ENCODE measurements around the gene CST4. TPM values are rescaled to one million over a fixed set of nuclear protein-coding genes. Genes with fewer than 3 reads are reported as not detected.
"Not testable (repeated sequence)": the region's sequence is repeated elsewhere in the genome, so short reads cannot be mapped to it uniquely, and the experiment has no call there.

CST4 gene
- polyA plus RNA-seq, 3 donors: not detected

DNA sequence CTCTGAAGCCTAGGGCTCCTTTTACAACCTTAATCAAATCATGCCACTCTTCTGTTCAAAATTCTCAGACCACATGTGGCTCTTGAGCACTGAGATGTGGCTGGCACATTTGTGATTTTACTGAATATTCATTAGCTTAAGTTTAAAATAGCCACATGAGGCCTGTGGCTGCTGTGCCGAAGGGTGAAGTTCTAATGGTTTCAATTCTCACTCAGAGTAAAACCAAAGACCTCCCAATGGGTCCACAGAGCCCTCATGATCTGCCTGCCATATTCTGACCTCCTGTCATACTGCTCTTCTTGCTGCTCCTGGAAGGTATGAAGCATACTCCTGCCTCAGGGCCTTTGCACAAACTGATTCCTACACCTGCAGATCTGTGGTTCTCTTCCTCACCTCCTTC lies 43.3 kb downstream of the CST4 start:
- DNase-seq (ENCODE audit: low read depth in 3 of 3, low spot score in 2 of 3): no peak

DNA sequence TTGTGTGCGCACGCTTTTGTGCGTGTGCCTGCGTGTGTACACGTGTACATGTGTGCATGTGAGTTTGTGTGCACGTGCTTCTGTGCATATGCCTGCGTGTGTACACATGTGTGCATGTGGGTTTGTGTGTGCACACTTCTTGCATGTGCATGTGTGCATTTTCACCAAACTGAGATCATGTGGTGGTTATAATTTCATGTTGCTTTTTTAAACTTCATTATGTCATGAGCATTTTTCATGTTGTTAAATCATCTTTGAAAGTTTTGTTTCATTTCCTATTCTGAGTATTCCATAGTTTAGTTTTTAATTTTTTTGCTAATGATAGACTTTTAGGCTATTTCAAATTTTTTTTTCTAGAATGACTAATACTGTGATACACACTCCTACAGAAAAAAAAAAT lies 44.7 kb downstream of the CST4 start:
- DNase-seq (ENCODE audit: low read depth in 3 of 3, low spot score in 2 of 3): no peak

DNA sequence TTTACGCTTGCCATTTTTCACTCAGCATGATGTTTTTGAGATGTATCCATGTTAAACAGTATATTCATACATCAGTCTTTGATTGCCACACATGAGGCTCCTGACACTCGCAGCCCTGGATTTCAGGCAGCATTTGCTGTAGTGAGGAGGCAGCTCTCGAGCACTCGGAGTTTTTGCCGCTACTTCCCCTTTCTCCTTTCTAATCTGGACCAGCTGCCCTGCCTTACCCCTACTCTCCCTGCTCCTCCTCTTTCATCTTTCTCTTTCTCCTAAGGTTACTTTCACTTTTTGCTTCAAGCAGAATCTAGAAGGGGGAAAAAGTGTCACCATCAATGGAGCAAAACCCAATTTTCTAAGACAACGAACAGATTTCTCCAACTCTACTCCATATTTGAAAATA lies 45.2 kb downstream of the CST4 start:
- no peak for DNase-seq (ENCODE audit: low read depth in 3 of 3, low spot score in 2 of 3)

DNA sequence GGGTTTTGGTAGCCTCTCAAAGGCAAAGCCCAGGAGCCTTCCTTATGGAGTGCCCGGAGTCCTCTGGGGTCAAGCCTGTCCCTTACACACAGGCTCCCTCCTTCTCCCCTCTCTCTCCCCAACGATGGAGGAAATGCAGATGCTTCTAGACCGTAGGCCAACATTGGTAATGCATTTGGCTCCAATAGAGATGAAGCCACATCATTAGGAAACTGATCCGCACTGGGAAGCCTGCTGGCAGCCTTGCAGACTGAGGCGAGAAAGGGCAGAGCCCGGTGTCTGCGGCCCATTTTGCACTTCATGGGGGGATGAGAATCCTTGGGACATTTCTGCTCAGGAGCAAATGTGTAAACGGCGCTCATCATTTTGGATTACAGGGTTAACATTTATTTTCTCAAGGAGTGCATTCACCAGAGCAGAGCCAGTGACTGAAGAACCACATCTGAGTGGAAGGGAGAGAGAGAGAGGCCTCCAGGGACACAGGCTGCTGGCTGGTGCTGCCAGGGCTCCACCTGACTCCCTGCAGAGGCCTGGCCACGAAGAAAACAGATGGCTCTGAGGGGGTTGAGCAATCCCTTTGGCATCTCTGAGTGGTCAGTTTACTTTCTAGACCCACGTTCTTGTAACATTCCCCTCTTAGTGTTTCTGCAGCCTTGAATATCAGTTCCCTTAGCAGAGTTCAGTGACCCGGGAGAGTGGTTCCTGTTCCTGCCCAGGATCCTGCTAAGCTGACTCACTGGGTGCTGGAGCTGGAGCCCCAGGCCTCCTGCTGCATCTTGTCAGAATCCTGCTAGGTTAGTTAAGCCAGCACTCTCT lies 46.7 kb downstream of the CST4 start:
- no peak for DNase-seq (ENCODE audit: low read depth in 3 of 3, low spot score in 2 of 3)

DNA sequence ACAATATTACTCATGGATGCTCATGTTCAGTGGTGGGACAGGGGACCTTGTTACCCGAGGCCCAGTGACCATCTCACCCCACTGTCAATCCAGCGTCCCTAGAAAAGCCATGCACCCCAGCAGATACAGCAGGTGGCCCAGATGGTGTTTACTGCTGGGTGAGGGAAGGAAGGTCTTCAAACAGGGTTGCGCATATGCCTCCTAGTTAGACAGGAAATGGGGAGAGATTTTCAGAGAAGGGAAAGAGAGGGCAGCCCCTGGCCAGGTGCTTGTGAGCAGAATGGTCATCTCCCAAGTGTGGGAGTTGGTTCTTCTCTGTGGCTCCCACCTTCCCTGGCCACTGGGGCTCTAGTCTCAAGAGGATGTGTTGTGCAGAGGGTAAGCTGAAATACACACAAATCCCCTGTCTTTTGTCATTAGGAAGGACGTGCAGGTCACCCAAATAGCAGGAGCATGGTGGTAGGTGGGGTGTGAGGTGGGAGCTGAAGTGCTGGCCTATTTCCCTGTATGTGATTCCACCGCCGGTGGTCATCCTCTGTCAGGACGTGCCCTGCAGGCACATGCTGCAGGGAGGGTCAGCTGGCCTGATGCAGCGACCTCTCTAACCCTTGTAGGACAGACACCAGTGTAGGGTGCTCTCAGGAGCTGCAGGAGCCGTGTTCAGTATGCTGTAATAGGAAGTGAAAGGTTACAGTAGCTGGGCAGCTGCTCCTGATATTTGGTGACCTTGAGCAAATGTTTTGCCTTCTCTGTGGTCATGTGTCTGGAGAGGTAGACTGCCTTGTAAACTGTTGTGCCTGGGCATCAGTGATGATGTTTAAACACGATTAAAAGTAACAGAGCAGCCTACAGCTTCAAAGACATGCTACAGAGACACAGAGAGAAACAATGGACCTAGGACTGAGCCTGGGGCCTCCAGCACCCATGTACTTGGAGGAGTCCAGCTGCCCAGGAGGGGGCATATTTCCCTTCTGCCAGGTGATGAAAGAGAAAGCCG lies 47.9 kb downstream of the CST4 start:
- DNase-seq (ENCODE audit: low read depth in 3 of 3, low spot score in 2 of 3): no peak

DNA sequence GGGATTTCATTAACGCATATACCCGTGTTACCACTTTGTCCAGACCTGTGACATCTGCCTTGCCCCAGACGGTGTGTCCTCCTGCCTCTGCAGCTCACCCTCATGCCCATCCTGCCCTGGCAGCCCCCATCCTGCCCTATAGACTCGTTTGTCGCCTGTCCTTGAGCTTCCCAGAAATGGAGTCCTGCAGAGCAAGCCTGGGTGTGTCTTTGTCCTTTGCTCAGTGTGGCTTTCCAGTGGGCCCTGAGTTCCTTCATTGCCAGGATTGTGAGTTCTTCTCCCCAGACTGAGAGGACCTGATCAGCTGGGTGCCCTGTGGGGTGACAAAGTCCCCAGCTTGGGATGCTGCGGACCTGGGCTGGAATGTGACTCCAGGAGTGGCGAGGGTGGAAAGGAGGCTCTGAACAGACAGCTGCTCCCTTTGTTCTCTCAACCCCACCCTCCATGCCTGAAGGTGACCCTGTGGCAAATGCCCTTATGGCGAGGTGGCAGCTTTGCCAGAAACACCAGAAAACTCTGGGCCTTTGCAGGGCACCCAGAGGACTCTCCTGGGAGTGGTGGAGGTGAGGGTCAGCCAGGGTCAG lies 48.7 kb downstream of the CST4 start:
- DNase-seq (ENCODE audit: low read depth in 3 of 3, low spot score in 2 of 3): no peak

DNA sequence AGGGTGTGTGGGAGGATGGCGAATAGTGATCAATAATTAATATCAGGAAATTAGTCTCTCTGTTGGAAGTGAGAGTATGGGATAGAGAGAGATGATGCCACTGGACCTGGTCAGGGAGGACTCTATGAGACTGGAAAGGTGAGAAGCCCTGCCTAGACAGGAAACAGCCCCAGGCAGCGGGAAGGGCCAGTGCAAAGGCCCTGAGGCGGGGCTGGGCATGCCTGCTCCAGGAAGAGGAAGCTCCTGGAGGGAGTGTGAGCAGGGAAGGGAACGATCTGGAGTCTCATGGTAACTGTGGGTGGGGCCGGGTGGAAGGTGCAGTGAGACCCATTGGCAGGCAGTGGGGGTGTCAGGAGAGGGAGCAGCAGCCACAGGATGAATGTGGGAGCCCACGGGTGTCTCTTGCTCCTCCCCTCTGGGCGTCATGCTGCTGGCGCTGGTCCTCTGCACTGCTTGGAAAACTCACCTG lies 49.3 kb downstream of the CST4 start:
- no peak for DNase-seq (ENCODE audit: low read depth in 3 of 3, low spot score in 2 of 3)

DNA sequence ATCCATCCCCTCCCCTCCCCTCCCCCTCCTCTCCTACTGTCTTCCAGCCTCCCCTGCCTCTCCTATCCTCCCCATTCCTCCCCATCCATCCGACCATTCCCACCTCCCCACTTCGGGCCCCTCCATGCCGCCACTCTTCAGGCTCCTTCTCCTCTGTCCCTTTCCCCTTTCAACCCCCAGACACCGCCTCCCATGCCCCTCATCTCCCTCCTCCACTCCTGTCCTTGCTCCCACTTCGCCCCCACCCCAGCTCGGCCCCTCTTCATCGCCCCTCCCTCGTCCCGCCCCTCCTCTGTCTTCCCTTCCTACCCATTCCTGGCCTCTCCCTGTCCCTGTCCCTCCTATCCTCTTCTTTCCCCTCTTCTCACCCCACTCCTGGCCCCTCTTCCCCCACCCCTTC lies 50.5 kb downstream of the CST4 start:
- no peak for DNase-seq (ENCODE audit: low read depth in 3 of 3, low spot score in 2 of 3)

DNA sequence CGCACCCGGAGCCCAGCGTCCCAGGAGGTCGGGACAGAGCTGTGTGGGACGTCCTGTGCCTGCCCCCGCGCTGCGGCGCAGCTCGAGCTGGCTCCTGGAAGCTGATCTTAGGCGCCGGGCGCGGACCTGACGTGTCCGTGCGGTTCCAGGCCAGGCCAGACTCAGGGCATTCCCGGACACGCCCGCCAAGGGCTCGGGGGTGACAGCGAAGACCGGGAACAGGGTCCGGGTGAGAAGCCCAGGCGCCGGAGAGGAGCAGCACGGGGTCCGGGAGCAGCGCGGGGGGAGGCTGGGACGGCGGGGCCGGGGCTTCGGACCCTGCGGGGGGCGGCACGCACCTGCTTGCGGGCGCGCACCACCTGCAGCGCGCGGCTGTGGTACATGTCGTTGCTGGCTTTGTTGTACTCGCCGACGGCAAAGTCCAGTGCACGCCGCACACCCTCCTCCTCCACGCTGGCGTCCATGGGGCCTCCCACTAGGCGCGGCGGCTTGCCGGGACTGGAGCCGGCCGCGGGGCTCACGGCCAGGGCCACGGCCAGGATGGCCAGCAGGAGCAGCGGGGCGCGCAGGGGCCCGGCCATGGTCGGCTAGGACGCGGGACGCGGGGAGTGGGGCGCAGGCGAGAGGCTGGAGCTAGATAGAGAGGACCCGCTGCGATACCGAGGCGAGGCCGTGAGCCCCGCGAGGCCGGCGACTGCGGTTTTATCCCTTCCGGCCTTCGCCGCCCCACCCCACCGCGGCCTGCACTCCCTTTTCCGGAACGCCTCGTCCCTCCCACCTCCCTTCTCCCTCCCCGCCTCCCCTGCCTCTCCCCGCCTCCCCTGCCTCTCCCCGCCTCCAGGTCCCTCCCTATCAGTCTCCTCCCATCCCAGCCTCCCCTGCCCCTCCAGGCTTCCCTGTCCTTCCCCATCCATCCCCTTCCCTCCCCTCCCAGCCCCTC lies 51.3 kb downstream of the CST4 start, which contains the start of gene CST3:
CST3 (minus strand) TSS at position 674 of the 940 bp plus-strand sequence; CDS start at position 581, 93 bp downstream.
- DNase-seq (ENCODE audit: low read depth in 3 of 3, low spot score in 2 of 3): peak; percentile 36 to 65 (median 49)

DNA sequence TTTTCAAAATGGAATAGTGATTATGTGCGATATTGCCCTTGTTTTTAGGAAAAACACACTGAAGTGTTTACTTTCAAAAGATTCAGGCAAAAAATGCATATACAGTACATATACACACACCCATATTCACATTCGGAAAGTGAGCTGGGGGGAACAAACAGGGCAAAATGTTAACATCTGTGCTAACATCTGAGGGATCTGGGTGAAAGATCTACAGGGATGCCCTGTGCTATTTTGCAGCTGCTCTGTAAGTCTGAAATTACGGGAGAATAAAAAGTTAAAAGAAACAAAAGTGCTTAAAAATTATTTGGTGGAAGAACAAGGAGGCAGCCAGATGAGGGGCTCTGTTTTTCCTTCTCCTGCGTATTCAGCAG lies 51.9 kb downstream of the CST4 start:
- no peak for DNase-seq (ENCODE audit: low read depth in 3 of 3, low spot score in 2 of 3)

DNA sequence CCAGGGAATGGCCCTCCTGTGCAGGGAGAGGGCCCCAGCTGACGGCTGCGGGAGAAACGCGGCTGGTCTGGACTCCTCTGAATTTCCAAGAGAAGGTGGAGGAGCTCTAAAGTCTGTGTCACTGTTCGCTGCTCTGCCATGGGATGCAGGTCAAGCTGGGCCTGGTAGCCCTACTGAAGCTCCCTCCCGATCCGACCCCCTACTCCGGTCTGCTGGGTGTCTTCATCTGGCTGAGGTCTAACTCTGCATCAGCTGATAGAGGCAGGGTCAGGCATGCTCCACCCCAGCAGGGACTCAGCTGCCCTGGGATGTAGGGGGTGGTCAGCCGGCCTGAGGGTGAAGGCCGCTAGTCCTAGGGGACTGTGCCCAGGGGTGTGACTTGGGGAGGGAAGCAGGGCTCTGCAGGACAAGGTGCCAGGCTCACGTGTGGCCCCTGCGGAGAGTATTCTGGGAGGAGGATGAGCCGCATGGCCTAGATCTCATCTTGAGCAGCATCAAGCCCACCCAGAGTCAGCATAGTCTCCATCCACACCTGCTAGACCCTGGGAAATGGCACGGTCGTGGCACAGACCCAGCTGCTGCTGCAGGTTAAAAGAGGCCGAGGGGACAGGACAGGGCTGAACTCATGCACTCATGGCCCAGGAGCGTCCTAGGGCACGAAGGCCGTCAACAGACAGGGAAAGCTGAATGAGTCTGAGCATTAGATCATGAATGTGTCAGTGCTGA lies 52.5 kb downstream of the CST4 start:
- DNase-seq (ENCODE audit: low read depth in 3 of 3, low spot score in 2 of 3): no peak

DNA sequence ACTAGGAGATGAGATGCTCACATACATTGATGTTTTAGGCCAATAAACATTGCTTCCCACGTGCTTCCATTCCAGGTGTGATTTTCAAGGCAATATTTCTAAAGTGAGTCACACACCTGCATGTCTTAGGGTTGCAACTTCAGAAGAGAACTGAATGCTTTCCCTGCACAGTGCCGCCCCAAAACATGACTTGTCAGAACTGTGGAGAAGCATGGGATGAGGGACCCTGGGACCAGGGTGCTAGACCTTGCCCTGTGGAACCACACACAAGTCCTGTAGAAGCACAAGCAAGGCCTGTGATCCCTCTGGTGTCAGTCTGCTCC lies 53.1 kb downstream of the CST4 start:
- not testable (repeated sequence) for DNase-seq (ENCODE audit: low read depth in 3 of 3, low spot score in 2 of 3)

Other genes with a start within 250 kb of the CST4 start
- under 1 TPM in 1 of 3 donors, not detected in 2; 0.27 TPM for gene CSTL1, start 249.4 kb downstream of the CST4 start, polyA plus RNA-seq (ENCODE audit: insufficient read length in 3 of 3)
- gene CST11, start 236.2 kb downstream of the CST4 start, polyA plus RNA-seq (ENCODE audit: insufficient read length in 3 of 3): under 1 TPM in 1 of 3 donors, not detected in 2; 0.28 TPM
- not detected for gene CST8, start 197.9 kb downstream of the CST4 start, polyA plus RNA-seq (ENCODE audit: insufficient read length in 3 of 3)
- not detected for gene CST9L, start 120.6 kb downstream of the CST4 start, polyA plus RNA-seq (ENCODE audit: insufficient read length in 3 of 3)
- not detected for gene CST9, start 83.1 kb downstream of the CST4 start, polyA plus RNA-seq (ENCODE audit: insufficient read length in 3 of 3)
- 100 to 1,000 TPM; 116 to 150 (median 139) TPM for gene CST3, start 51.1 kb downstream of the CST4 start, polyA plus RNA-seq (ENCODE audit: insufficient read length in 3 of 3)
- not detected for gene CST1, start 61.9 kb upstream of the CST4 start, polyA plus RNA-seq (ENCODE audit: insufficient read length in 3 of 3)
- gene CST2, start 137.7 kb upstream of the CST4 start, polyA plus RNA-seq (ENCODE audit: insufficient read length in 3 of 3): not detected
- gene CST5, start 190.7 kb upstream of the CST4 start, polyA plus RNA-seq (ENCODE audit: insufficient read length in 3 of 3): under 1 TPM in 2 of 3 donors, not detected in 1; 0.47 to 0.97 TPM